Progenitor cell of endocrine pancreas (in vitro differentiated cells): Measurements from ENCODE around the gene LAGE3. TPM values are rescaled to one million over a fixed set of nuclear protein-coding genes. Genes with fewer than 3 reads are reported as not detected.

ENCODE experiments used
- DNase-seq: peaks from one replicate; pipeline ENCODE4 v3.0.0; 2021; ENCODE audit warnings: low spot score; ENCODE audit not compliant: unreplicated experiment
- H3K27ac Mint-ChIP-seq: 2 replicates; pipeline ENCODE4 v1.8.0; 2021; ENCODE audit warnings: mild to moderate bottlenecking, moderate library complexity, mixed read lengths
- H3K27me3 Mint-ChIP-seq: 2 replicates; pipeline ENCODE4 v1.8.0; 2021; ENCODE audit warnings: mixed read lengths
- H3K36me3 Mint-ChIP-seq: 2 replicates; pipeline ENCODE4 v1.8.0; 2022; ENCODE audit warnings: mixed read lengths; ENCODE audit not compliant: insufficient read depth
- H3K4me1 Mint-ChIP-seq: 2 replicates; pipeline ENCODE4 v1.8.0; 2021; ENCODE audit warnings: low read depth, mixed read lengths
- H3K4me3 Mint-ChIP-seq: 2 replicates; pipeline ENCODE4 v1.8.0; 2021; ENCODE audit warnings: low read depth, mild to moderate bottlenecking, moderate library complexity, mixed read lengths
- H3K9me3 Mint-ChIP-seq: 2 replicates; pipeline ENCODE4 v1.8.0; 2021; ENCODE audit warnings: low read depth, mixed read lengths
- CTCF ChIP-seq: fragments of 200-600 bp; sonication (generic); IDR thresholded peaks from one replicate; pipeline ENCODE4 v1.5.0; 2021; ENCODE audit warnings: antibody characterized with exemption, mild to moderate bottlenecking; ENCODE audit not compliant: unreplicated experiment
- total RNA-seq: library from RNA; stranded (reverse); gene quantifications from 2 replicates; pipeline ENCODE4 v1.2.1, GENCODE V29; 2021

The LAGE3 gene
- total RNA-seq, 1 donor from 2014 or later, result 13.5 TPM

GRCh38 chrX:154449618-154450017, 29.5 kb downstream of the LAGE3 start:
- Mint-ChIP-seq H3K4me3 (no peak overlapping the region), H3K4me1 (no peaks in the 10 kb centered on the region), H3K27ac (no peak overlapping the region), H3K36me3 (peaks cover 17% of the 10 kb centered on the region), H3K27me3 (no peaks in the 10 kb centered on the region), H3K9me3 (peaks cover 13% of the 10 kb centered on the region)
- TF ChIP-seq CTCF, result no peak
- no peak for DNase-seq

- H3K27ac Mint-ChIP-seq, result no peak overlapping the region
- no peak overlapping the region for H3K4me3 Mint-ChIP-seq
- H3K4me1 Mint-ChIP-seq, result no peaks in the 10 kb centered on the region
- H3K27me3 Mint-ChIP-seq, result no peaks in the 10 kb centered on the region
- TF ChIP-seq CTCF, result no peak
- H3K36me3 Mint-ChIP-seq, result peaks cover 14% of the 10 kb centered on the region
- DNase-seq, result no peak
- peaks cover 7% of the 10 kb centered on the region for H3K9me3 Mint-ChIP-seq
Observed at GRCh38 chrX:154448484-154448883, 30.6 kb downstream of the LAGE3 start.

- DNase-seq, result no peak
- H3K36me3 Mint-ChIP-seq, result peaks cover 10% of the 10 kb centered on the region
- H3K27me3 Mint-ChIP-seq, result no peaks in the 10 kb centered on the region
- no peak overlapping the region for H3K27ac Mint-ChIP-seq
- no peak overlapping the region for H3K4me3 Mint-ChIP-seq
- H3K4me1 Mint-ChIP-seq, result no peaks in the 10 kb centered on the region
- H3K9me3 Mint-ChIP-seq, result peaks cover 4% of the 10 kb centered on the region
- no peak for TF ChIP-seq CTCF
Observed at GRCh38 chrX:154446430-154446829, 32.7 kb downstream of the LAGE3 start.

- peak overlapping the region; percentile 42 for H3K4me3 Mint-ChIP-seq
- no peaks in the 10 kb centered on the region for H3K27me3 Mint-ChIP-seq
- peaks cover 10% of the 10 kb centered on the region for H3K36me3 Mint-ChIP-seq
- H3K9me3 Mint-ChIP-seq, result peaks cover 4% of the 10 kb centered on the region
- no peaks in the 10 kb centered on the region for H3K4me1 Mint-ChIP-seq
- no peak overlapping the region for H3K27ac Mint-ChIP-seq
- TF ChIP-seq CTCF, result no peak
- DNase-seq, result no peak
Observed at GRCh38 chrX:154445776-154446175, 33.3 kb downstream of the LAGE3 start.

- Mint-ChIP-seq H3K4me1 (no peaks in the 10 kb centered on the region), H3K4me3 (peak overlapping the region; percentile 42), H3K27me3 (no peaks in the 10 kb centered on the region), H3K27ac (no peak overlapping the region), H3K9me3 (peaks cover 4% of the 10 kb centered on the region), H3K36me3 (peaks cover 9% of the 10 kb centered on the region)
- no peak for DNase-seq
- TF ChIP-seq CTCF, result no peak
Observed at GRCh38 chrX:154444755-154445246, 34.3 kb downstream of the LAGE3 start.
